Subcutaneous abdominal adipose tissue (tissue), 5 donors: ENCODE results near the gene CMSS1.

Experiments
- H3K27ac ChIP-seq: one replicate; pipeline ENCODE4 v1.7.0; 2013; ENCODE audit warnings: low read depth, mild to moderate bottlenecking, inconsistent platforms, low read length, moderate library complexity
- H3K27me3 ChIP-seq, 5 donors: one replicate each; pipeline ENCODE4 v1.7.0; 2013; ENCODE audit warnings: low read length in 5 of 5, inconsistent platforms in 1 of 5; ENCODE audit not compliant: control insufficient read depth in 5 of 5, insufficient read depth in 4 of 5
- H3K36me3 ChIP-seq, 5 donors: one replicate each; pipeline ENCODE4 v1.7.0; 2013; ENCODE audit warnings: low read length in 5 of 5; ENCODE audit not compliant: control insufficient read depth in 5 of 5, insufficient read depth in 5 of 5
- H3K4me1 ChIP-seq, 5 donors: one replicate each; pipeline ENCODE4 v1.7.0; 2013; ENCODE audit warnings: low read length in 5 of 5, mild to moderate bottlenecking in 3 of 5, moderate library complexity in 1 of 5; ENCODE audit not compliant: control insufficient read depth in 5 of 5, insufficient read depth in 5 of 5
- H3K4me3 ChIP-seq, 5 donors: one replicate each; pipeline ENCODE4 v1.7.0; 2013; ENCODE audit warnings: low read length in 5 of 5, low read depth in 1 of 5
- H3K9ac ChIP-seq, 5 donors: one replicate each; pipeline ENCODE4 v1.7.0; 2013; ENCODE audit warnings: low read length in 5 of 5, mild to moderate bottlenecking in 4 of 5, moderate library complexity in 3 of 5
- H3K9me3 ChIP-seq, 5 donors: one replicate each; pipeline ENCODE4 v1.7.0; 2013; ENCODE audit warnings: low read length in 5 of 5; ENCODE audit not compliant: control insufficient read depth in 5 of 5
- donor health status: healthy.
- donor health status: healthy.
- donor health status: healthy.
- donor health status: healthy.
- donor health status: healthy.

Gene CMSS1

DNA sequence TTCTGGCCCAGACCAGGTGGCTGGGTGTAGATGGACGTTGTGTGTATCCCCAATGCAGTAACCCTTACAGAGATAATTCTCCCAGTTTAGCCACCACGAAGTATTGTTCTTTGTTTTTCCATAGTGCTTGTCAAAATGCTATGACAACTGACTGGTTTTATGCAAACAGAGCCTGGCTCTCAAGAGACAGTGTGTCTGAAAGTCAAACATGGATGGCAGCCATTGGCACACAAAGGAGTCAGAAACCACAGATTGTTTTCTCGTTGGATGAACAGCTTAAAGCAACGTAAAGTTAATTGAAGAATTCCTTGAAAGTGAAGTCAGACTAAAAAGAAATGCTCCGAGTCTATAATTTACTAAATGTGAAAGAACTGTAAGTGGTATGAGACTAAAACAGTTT lies 205.5 kb downstream of the CMSS1 start:
- H3K27me3 ChIP-seq = no peaks in the 10 kb centered on the region
- peak overlapping the region; percentile 0 for H3K27ac ChIP-seq
- peaks cover 0 to 3% (median 0%) of the 10 kb centered on the region in 5 donors for H3K36me3 ChIP-seq
- H3K4me1 ChIP-seq = peaks cover 0 to 37% (median 11%) of the 10 kb centered on the region in 5 donors
- no peak overlapping the region for H3K4me3 ChIP-seq
- H3K9me3 ChIP-seq = no peaks in the 10 kb centered on the region
- peak overlapping the region in 2 of 5 donors; percentile 9 to 22 for H3K9ac ChIP-seq

DNA sequence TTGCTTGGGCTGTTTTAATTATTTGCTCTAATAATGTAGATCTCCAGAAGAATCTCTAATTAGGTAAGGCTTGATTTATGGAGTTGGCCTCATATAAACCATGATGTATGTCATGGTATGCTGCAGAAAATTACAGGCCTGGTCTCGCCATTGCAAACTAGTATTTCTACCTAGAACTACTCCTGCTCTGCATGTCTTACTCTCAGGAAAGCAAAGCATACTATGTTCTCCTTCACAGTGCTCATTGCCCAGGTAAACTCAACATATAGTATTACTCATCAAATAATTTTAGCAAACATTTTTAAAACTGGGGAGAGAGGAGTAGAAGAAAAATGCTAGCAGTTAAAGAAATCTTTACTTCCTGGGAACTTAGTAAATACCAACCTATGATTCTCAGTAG lies 205.9 kb downstream of the CMSS1 start:
- H3K27ac ChIP-seq = peak overlapping the region; percentile 0
- H3K4me3 ChIP-seq = no peak overlapping the region
- H3K27me3 ChIP-seq = no peaks in the 10 kb centered on the region
- no peak overlapping the region for H3K9ac ChIP-seq
- H3K4me1 ChIP-seq = peaks cover 0 to 37% (median 11%) of the 10 kb centered on the region in 5 donors
- H3K36me3 ChIP-seq = peaks cover 0 to 3% (median 0%) of the 10 kb centered on the region in 5 donors
- no peaks in the 10 kb centered on the region for H3K9me3 ChIP-seq

DNA sequence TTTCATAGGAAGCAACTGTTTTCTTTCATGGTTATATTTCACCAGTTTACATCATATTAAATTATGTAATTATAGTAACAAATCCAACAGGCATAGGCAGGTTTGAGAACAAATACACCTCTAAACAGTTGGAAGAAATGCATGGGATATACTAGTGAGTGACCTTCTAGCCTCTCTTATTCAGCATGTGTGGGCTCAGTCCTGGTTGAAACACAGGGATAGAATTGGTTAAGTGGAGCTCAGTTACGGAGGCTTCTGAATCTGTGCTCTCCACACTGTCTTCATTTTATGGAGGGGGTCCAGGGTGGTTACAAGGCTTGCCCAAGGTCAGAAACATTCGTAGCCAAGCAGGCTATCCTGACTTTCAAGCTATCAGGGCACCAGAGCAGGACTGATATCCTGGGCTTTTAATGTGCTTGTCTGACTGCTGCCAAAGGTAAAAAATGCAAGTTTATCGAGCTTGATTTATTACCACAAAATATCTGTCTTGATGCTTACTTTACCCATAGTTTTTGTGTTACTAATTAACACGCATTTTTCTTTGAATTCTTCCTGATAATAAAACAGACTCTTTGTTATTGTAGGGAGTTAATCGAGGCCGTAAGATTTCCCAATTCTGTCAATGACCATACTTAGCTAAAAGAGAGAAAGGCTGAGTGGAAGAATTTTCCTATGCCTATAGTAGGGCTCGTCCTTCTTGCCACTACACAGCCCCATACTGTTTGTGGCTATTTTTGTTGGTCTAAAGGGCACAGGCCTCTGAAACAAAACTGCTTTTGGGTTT lies 207.1 kb downstream of the CMSS1 start:
- Histone ChIP-seq H3K36me3 (peaks cover 0 to 3% (median 0%) of the 10 kb centered on the region in 5 donors), H3K4me3 (no peak overlapping the region), H3K27ac (no peak overlapping the region), H3K9ac (no peak overlapping the region), H3K27me3 (no peaks in the 10 kb centered on the region), H3K4me1 (peaks cover 0 to 37% (median 11%) of the 10 kb centered on the region in 5 donors), H3K9me3 (no peaks in the 10 kb centered on the region)

DNA sequence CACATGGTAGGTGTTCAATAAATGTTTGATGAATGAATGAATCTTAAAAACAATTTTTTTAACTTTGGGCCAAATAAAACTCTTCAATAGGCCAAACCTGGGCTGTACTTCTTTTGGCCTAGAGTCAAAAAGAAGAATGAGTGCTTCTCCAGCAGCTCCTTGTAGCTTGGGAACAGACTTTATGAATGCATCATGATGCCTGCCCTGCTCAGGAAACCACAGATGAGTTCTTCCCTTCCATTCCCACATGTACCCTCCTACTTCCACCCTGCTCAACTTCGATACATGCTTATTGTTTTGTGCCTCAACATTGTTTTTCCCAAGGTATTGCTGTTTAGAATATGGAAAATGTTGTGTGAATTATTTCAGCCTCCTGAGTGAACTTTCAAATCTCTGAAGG lies 209.7 kb downstream of the CMSS1 start:
- no peak overlapping the region for H3K4me3 ChIP-seq
- H3K4me1 ChIP-seq = peaks cover 0 to 20% (median 5%) of the 10 kb centered on the region in 5 donors
- no peak overlapping the region for H3K27ac ChIP-seq
- no peak overlapping the region for H3K9ac ChIP-seq
- peaks cover 0 to 3% (median 0%) of the 10 kb centered on the region in 5 donors for H3K36me3 ChIP-seq
- no peaks in the 10 kb centered on the region for H3K9me3 ChIP-seq
- H3K27me3 ChIP-seq = no peaks in the 10 kb centered on the region

DNA sequence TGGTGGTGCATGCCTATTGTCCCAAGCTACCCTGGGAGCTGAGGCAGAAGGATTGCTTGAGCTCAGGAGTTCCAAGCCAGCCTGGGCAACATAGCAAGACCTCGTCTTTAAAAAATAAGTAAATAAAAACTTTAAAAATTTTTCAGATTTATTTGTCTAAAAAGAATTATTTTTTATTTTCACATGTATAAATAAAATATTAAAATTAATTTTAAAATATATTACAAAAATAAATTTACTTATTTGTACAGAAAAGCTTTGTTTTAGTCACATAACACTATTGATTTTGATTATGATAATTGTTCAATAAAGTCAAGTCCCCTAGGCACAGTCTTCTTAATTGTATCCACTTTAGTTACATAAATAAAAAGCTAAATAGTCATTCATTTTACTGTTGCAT lies 211.4 kb downstream of the CMSS1 start:
- no peak overlapping the region for H3K9ac ChIP-seq
- no peaks in the 10 kb centered on the region for H3K27me3 ChIP-seq
- H3K9me3 ChIP-seq = no peaks in the 10 kb centered on the region
- H3K36me3 ChIP-seq = peaks cover 0 to 3% (median 0%) of the 10 kb centered on the region in 5 donors
- H3K4me3 ChIP-seq = no peak overlapping the region
- peaks cover 0 to 5% (median 0%) of the 10 kb centered on the region in 5 donors for H3K4me1 ChIP-seq
- H3K27ac ChIP-seq = no peak overlapping the region

DNA sequence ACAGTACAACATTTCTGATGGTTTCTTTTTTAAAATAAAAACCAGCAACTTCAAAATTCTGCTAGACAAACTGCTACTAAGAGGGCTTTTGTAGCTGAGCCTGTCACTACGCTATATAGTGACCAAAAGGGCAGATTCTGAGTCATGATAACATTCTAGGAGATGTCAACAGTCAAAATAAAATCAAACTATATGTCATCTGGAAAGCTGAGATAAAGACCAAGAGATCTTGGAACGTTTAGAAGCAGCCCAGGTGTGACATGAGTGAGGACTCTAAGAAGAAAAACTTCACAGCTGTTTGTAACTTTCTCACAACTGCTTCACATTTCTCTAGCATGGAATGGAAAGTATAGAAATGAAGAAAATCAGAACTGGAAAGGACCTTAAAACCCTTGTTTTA lies 212.0 kb downstream of the CMSS1 start:
- H3K4me1 ChIP-seq = peaks cover 0 to 2% (median 0%) of the 10 kb centered on the region in 5 donors
- H3K4me3 ChIP-seq = no peak overlapping the region
- H3K9me3 ChIP-seq = no peaks in the 10 kb centered on the region
- H3K27me3 ChIP-seq = no peaks in the 10 kb centered on the region
- H3K27ac ChIP-seq = no peak overlapping the region
- no peak overlapping the region for H3K9ac ChIP-seq
- peaks cover 0 to 3% (median 0%) of the 10 kb centered on the region in 5 donors for H3K36me3 ChIP-seq

DNA sequence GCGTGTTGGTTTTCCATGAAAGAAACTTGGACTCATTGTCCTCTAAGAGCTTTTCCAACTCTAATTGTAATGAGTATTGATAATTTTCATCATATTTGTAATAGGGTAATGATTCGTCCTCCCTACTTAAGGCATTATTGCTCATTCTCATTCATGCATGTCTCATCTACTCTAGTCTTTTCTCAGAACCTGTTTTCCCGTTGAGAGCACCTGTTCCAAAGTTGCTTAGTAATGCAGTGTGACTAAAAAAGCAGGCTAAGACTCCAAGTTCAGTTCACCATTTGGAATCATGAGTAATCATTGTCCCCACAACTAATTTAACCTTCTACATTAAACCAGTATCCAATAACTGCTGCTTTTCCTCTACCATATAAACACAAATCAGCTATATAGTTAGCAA lies 212.7 kb downstream of the CMSS1 start:
- Histone ChIP-seq H3K9ac (no peak overlapping the region), H3K4me1 (no peaks in the 10 kb centered on the region), H3K27ac (no peak overlapping the region), H3K9me3 (no peaks in the 10 kb centered on the region), H3K36me3 (peaks cover 0 to 3% (median 0%) of the 10 kb centered on the region in 5 donors), H3K4me3 (no peak overlapping the region), H3K27me3 (no peaks in the 10 kb centered on the region)

DNA sequence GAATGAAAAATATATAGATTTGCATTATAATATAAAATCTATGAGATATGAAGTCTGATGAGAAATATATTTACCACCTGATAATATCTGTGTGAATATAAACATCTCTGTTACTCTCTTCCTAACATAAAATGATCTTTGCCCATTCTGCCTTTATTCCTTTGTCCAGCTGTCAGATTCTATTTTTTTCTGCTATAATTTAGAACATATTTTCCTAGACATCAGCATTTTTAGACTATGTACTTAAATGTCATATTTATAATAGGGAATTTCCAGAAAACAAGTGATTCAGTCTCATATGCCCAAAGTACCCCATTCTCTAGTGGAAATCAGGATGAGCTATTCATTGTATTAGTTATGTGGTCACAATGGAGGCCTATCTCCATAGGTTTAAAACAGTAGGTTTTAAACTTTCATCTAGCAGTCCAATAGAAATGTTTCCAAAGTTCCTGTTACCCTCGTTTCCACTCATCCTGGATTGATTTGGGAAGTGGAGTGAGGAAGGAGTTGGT lies 213.3 kb downstream of the CMSS1 start:
- H3K4me3 ChIP-seq = no peak overlapping the region
- no peak overlapping the region for H3K27ac ChIP-seq
- H3K9ac ChIP-seq = no peak overlapping the region
- H3K4me1 ChIP-seq = no peaks in the 10 kb centered on the region
- H3K9me3 ChIP-seq = no peaks in the 10 kb centered on the region
- H3K27me3 ChIP-seq = no peaks in the 10 kb centered on the region
- peaks cover 0 to 3% (median 0%) of the 10 kb centered on the region in 5 donors for H3K36me3 ChIP-seq

DNA sequence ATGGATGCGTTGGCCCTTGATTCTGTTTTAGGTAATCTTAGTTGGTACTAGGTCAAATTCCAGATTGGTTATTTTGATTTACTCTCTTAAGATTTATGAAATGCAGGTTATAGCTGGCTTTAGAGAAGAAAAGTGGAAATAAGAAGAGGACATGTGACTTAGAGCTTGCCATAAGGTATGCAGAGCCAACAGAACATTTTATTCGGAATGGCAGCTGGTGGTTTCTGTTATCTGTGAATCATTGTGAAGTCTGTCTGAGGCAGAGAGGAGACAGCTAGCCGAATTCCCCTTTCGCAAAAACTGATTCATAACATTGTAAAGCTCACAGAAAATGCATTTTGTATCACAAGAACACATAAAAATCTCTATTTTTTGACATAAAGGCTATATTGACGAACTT lies 214.6 kb downstream of the CMSS1 start:
- Histone ChIP-seq H3K4me1 (no peaks in the 10 kb centered on the region), H3K9me3 (no peaks in the 10 kb centered on the region), H3K9ac (no peak overlapping the region), H3K36me3 (peaks cover 0 to 3% (median 0%) of the 10 kb centered on the region in 5 donors), H3K27me3 (no peaks in the 10 kb centered on the region), H3K27ac (no peak overlapping the region), H3K4me3 (no peak overlapping the region)

DNA sequence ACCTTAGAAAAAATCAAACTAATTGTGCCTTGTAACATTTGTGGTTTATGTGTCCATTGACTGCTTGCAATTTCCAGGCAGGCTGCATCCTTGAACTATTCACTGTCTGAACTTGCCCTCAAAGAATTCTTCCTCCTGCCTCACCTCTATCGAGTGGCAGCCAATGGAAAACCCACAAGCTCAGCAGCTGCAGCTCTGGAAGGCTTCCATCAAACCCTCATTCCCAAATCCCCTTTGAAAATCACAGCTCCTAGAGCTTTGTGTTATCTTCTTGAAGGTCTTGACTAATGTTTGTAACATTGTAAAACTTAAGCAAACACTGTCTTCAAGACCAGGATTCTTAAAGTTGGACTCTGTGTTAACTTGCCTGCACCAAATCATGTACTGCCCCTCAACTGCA lies 215.5 kb downstream of the CMSS1 start:
- Histone ChIP-seq H3K9ac (no peak overlapping the region), H3K4me3 (no peak overlapping the region), H3K27me3 (no peaks in the 10 kb centered on the region), H3K9me3 (no peaks in the 10 kb centered on the region), H3K36me3 (no peaks in the 10 kb centered on the region), H3K4me1 (no peaks in the 10 kb centered on the region), H3K27ac (no peak overlapping the region)
